Measurements from ENCODE around the gene TSHZ2. TPM values are rescaled to one million over a fixed set of nuclear protein-coding genes. Genes with fewer than 3 reads are reported as not detected.

The TSHZ2 gene
- total RNA-seq, 1 donor from 2014 or later: 22.9 TPM

- DNase-seq (ENCODE audit: low spot score, unreplicated experiment): no peak
- H3K27me3 Mint-ChIP-seq: no peaks in the 10 kb centered on the region
- no peak overlapping the region for H3K4me3 Mint-ChIP-seq (ENCODE audit: low read depth)
- no peak overlapping the region for H3K27ac Mint-ChIP-seq
- no peak for TF ChIP-seq CTCF (IDR thresholded peaks at IDR 0.05; ENCODE audit: unreplicated experiment)
- peaks cover 30% of the 10 kb centered on the region for H3K4me1 Mint-ChIP-seq (ENCODE audit: low read depth)
- H3K9me3 Mint-ChIP-seq (ENCODE audit: low read depth): peaks cover 4% of the 10 kb centered on the region
- peaks cover 7% of the 10 kb centered on the region for H3K36me3 Mint-ChIP-seq (ENCODE audit: insufficient read depth)
Measured at GRCh38 chr20:53070224-53070623, 98.1 kb downstream of the TSHZ2 start.

GRCh38 chr20:53070706-53071392 lies 98.7 kb downstream of the TSHZ2 start:
- no peak overlapping the region for H3K4me3 Mint-ChIP-seq (ENCODE audit: low read depth)

GRCh38 chr20:53071833-53072232 lies 99.7 kb downstream of the TSHZ2 start:
- Mint-ChIP-seq H3K4me1 (ENCODE audit: low read depth) (peaks cover 30% of the 10 kb centered on the region), H3K36me3 (ENCODE audit: insufficient read depth) (peaks cover 6% of the 10 kb centered on the region), H3K27ac (no peak overlapping the region), H3K4me3 (ENCODE audit: low read depth) (no peak overlapping the region), H3K9me3 (ENCODE audit: low read depth) (peaks cover 4% of the 10 kb centered on the region), H3K27me3 (no peaks in the 10 kb centered on the region)
- TF ChIP-seq CTCF (IDR thresholded peaks at IDR 0.05; ENCODE audit: unreplicated experiment): no peak
- DNase-seq (ENCODE audit: low spot score, unreplicated experiment): no peak

More at GRCh38 chr20:53070706-53071392, 98.7 kb downstream of the TSHZ2 start:
- no peak for TF ChIP-seq CTCF (IDR thresholded peaks at IDR 0.05; ENCODE audit: unreplicated experiment)
- H3K27me3 Mint-ChIP-seq: no peaks in the 10 kb centered on the region
- H3K27ac Mint-ChIP-seq: no peak overlapping the region
- peaks cover 30% of the 10 kb centered on the region for H3K4me1 Mint-ChIP-seq (ENCODE audit: low read depth)
- peaks cover 4% of the 10 kb centered on the region for H3K9me3 Mint-ChIP-seq (ENCODE audit: low read depth)
- no peak for DNase-seq (ENCODE audit: low spot score, unreplicated experiment)
- H3K36me3 Mint-ChIP-seq (ENCODE audit: insufficient read depth): peaks cover 7% of the 10 kb centered on the region

- DNase-seq (ENCODE audit: low spot score, unreplicated experiment): no peak
- no peak overlapping the region for H3K4me3 Mint-ChIP-seq (ENCODE audit: low read depth)
- TF ChIP-seq CTCF (IDR thresholded peaks at IDR 0.05; ENCODE audit: unreplicated experiment): no peak
- peaks cover 4% of the 10 kb centered on the region for H3K9me3 Mint-ChIP-seq (ENCODE audit: low read depth)
- peaks cover 30% of the 10 kb centered on the region for H3K4me1 Mint-ChIP-seq (ENCODE audit: low read depth)
- peaks cover 3% of the 10 kb centered on the region for H3K36me3 Mint-ChIP-seq (ENCODE audit: insufficient read depth)
- H3K27me3 Mint-ChIP-seq: no peaks in the 10 kb centered on the region
- no peak overlapping the region for H3K27ac Mint-ChIP-seq
Measured at GRCh38 chr20:53072923-53073579, 100.9 kb downstream of the TSHZ2 start.

- Mint-ChIP-seq H3K27ac (no peak overlapping the region), H3K27me3 (no peaks in the 10 kb centered on the region), H3K4me1 (ENCODE audit: low read depth) (peaks cover 25% of the 10 kb centered on the region), H3K9me3 (ENCODE audit: low read depth) (no peaks in the 10 kb centered on the region), H3K36me3 (ENCODE audit: insufficient read depth) (no peaks in the 10 kb centered on the region), H3K4me3 (ENCODE audit: low read depth) (no peak overlapping the region)
- no peak for TF ChIP-seq CTCF (IDR thresholded peaks at IDR 0.05; ENCODE audit: unreplicated experiment)
- no peak for DNase-seq (ENCODE audit: low spot score, unreplicated experiment)
Measured at GRCh38 chr20:53073636-53074415, 101.7 kb downstream of the TSHZ2 start.

Measured in progenitor cell of endocrine pancreas (in vitro differentiated cells).